Esophagus muscularis mucosa (tissue), 4 donors: ENCODE results near the gene AP3D1. TPM values are rescaled to one million over a fixed set of nuclear protein-coding genes. Genes with fewer than 3 reads are reported as not detected.

Source experiments
- DNase-seq: peaks from one replicate; pipeline ENCODE4 v3.0.0-alpha.2; 2017; ENCODE audit errors: extremely low spot score
- H3K27ac ChIP-seq, 4 donors: fragments of 200-600 bp; sonication (generic); replicated peaks in 1 of 4; 1 replicate in 3 of 4; 2 replicates in 1 of 4; pipeline ENCODE4 v1.5.1; 2016 to 2019; ENCODE audit warnings: mild to moderate bottlenecking in 1 of 4
- H3K27me3 ChIP-seq, 4 donors: fragments of 200-600 bp; sonication (generic); one replicate each; pipeline versions ENCODE4 v1.5.1 to v1.6.0; 2016 to 2019
- H3K36me3 ChIP-seq, 4 donors: fragments of 200-600 bp; sonication (generic); one replicate each; pipeline ENCODE4 v1.5.1; 2016 to 2019
- H3K4me1 ChIP-seq, 4 donors: fragments of 200-600 bp; sonication (generic); one replicate each; pipeline ENCODE4 v1.5.1; 2016 to 2019
- H3K4me3 ChIP-seq, 4 donors: fragments of 200-600 bp; sonication (generic); 1 replicate in 2 of 4; 2 replicates in 2 of 4; pipeline ENCODE4 v1.5.1; 2016 to 2019; ENCODE audit warnings: mild to moderate bottlenecking in 4 of 4, moderate library complexity in 1 of 4
- H3K9me3 ChIP-seq, 4 donors: fragments of 200-600 bp; sonication (generic); 1 replicate in 3 of 4; 2 replicates in 1 of 4; pipeline ENCODE4 v1.5.1; 2016 to 2019
- EP300 ChIP-seq: sonication (generic); formaldehyde crosslinking; IDR thresholded peaks from one replicate; pipeline ENCODE4 v1.6.1; 2017; ENCODE audit warnings: antibody characterized with exemption
- POLR2A ChIP-seq: fragments of 450-650 bp; IDR thresholded peaks from one replicate; pipeline ENCODE4 v1.6.1; 2017; ENCODE audit warnings: antibody characterized with exemption, moderate library complexity, mild to moderate bottlenecking, low read depth
- POLR2AphosphoS5 ChIP-seq, 2 donors: sonication (generic); formaldehyde crosslinking; IDR thresholded peaks; one replicate each; pipeline ENCODE4 v1.6.1; 2017; ENCODE audit warnings: antibody characterized with exemption in 2 of 2
- WGBS: methylation state at CpG from one replicate; pipeline ENCODE4 v1.1.5; 2018; 5-methylcytosine and 5-hydroxymethylcytosine counted together
- intact Hi-C: fragments of 100-400 bp; cut with DNase I; formaldehyde crosslinking; loops from one replicate; pipeline ENCODE4 v1.15.1; 2023
- total RNA-seq, 4 donors: library from RNA; depleted of rRNA; stranded (reverse); fragments of >200 nt; gene quantifications; one replicate each; pipeline versions ENCODE4 v1.1.0 to v1.2.1, GENCODE V29; 2016
- TF ChIP-seq, protein P1 (sequence below), 3 experiments: fragments of 200-600 bp in 2 of 3; fragments of 450-650 bp in 1 of 3; sonication (generic) in 2 of 3; IDR thresholded peaks; one replicate each; pipeline ENCODE4 v1.5.1; 2017 to 2019; ENCODE audit warnings: antibody characterized with exemption in 3 of 3, mild to moderate bottlenecking in 2 of 3, moderate library complexity in 1 of 3

AP3D1 gene
- total RNA-seq, 4 donors from 2014 or later, result 76.0 to 156 (median 93.7) TPM

DNA sequence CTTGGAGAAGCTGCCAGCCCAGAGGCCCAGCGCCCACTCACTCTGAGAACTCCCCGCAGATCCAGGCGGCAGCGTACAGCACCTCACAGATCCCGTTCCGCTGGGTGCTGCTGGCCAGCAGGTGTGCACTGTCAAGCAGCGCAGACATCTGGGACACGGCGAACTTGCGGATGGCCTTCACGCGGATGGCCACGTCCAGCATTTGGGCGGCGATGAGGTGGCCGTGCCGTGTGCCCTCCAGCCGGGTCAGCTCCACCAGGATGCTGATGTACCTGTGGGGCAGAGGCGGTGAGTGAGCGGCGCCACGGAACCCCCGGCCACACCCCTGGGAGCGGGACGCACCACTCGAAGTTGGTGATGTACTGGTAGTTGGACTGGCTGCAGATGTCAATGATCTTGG, 30.5 kb downstream of the AP3D1 start:
- Histone ChIP-seq H3K9me3 (no peaks in the 10 kb centered on the region), H3K36me3 (peaks cover 88 to 100% (median 95%) of the 10 kb centered on the region in 4 donors), H3K4me1 (no peaks in the 10 kb centered on the region), H3K4me3 (no peak overlapping the region), H3K27ac (no peak overlapping the region), H3K27me3 (no peaks in the 10 kb centered on the region)
- TF ChIP-seq POLR2A (no peak), EP300 (no peak), POLR2AphosphoS5 (IDR thresholded peaks at IDR 0.05) (no peak)
- TF ChIP-seq, protein P1, sequence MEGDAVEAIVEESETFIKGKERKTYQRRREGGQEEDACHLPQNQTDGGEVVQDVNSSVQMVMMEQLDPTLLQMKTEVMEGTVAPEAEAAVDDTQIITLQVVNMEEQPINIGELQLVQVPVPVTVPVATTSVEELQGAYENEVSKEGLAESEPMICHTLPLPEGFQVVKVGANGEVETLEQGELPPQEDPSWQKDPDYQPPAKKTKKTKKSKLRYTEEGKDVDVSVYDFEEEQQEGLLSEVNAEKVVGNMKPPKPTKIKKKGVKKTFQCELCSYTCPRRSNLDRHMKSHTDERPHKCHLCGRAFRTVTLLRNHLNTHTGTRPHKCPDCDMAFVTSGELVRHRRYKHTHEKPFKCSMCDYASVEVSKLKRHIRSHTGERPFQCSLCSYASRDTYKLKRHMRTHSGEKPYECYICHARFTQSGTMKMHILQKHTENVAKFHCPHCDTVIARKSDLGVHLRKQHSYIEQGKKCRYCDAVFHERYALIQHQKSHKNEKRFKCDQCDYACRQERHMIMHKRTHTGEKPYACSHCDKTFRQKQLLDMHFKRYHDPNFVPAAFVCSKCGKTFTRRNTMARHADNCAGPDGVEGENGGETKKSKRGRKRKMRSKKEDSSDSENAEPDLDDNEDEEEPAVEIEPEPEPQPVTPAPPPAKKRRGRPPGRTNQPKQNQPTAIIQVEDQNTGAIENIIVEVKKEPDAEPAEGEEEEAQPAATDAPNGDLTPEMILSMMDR (IDR thresholded peaks at IDR 0.05), result no peak
- DNase-seq, result no peak
- intact Hi-C loops, result no loop called here
- WGBS, result 94% methylated on average over 11 of the region's 26 CpGs

DNA sequence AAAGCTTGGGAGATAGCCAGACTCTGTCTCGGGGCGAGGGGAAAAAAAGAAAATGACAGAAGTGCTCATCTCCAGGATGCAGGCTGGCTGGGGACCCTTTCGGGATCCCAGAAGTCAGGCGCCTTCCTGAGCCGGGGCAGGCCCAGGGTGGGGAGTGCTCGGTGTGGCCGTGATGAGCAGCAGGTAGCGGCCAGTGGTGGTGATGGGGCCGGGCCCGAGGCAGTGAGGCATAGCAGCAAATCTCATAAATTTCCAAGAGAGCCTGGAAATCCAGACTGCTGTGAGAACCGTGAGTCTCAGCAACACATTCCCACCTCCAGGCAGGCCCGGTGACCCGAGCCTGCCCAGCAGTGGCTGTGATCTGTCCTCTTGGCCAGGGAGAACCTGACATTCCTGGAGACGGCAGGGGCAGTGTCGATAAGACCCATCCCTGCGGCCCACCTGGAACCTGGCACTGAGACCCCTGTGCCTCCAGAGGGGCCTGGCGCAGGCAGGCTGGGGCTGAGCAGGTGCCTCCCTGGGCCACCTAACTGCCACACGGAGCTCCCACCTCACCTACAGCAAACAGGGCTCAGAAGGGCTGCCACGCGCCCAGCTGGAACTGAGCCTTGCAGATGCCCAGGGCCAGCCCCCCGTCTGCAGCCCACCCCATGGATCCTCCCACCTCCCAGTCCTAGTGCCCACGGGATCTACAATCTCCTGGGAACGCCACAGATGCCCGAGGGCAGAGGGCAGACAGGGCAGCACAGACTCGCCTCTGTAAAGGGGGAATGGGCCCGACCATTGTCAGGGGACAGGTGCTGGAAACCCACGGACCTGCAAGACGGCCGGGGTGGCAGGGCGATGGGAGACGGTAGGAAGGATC, 31.2 kb downstream of the AP3D1 start:
- intact Hi-C loops, result no loop called here
- H3K27me3 ChIP-seq, result no peaks in the 10 kb centered on the region
- TF ChIP-seq POLR2AphosphoS5 (IDR thresholded peaks at IDR 0.05) (no peak), POLR2A (no peak), EP300 (no peak)
- TF ChIP-seq, protein P1 (IDR thresholded peaks at IDR 0.05), result no peak
- H3K36me3 ChIP-seq, result peaks cover 94 to 100% (median 97%) of the 10 kb centered on the region in 4 donors
- no peak for DNase-seq
- 89% methylated on average over 22 of the region's 31 CpGs for WGBS
- H3K4me1 ChIP-seq, result no peaks in the 10 kb centered on the region
- no peak overlapping the region for H3K4me3 ChIP-seq
- no peaks in the 10 kb centered on the region for H3K9me3 ChIP-seq
- H3K27ac ChIP-seq, result no peak overlapping the region

DNA sequence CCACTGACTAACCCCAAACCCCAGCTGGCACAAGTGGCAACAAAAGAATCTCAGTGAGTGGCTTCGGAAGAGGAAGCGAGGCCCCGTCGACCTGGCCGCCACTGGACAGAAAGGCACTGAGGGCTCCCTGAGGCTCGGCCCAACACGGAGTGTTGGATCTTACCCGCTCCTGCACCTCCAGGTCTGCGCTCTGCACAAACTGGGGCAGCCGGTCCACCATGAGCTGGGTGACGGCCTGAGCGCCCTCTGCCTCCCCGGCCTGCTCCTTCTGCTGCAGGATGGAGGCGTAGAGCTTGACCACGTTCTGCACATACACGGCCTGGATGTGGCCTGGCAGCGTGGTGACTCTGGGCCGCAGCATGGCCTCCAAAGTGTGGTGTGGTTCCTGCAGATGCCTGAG, 32.9 kb downstream of the AP3D1 start:
- no peak overlapping the region for H3K27ac ChIP-seq
- no peaks in the 10 kb centered on the region for H3K9me3 ChIP-seq
- intact Hi-C loops, result no loop called here
- WGBS, result no CpG with 5 or more reads among the region's 18 CpGs
- TF ChIP-seq POLR2AphosphoS5 (IDR thresholded peaks at IDR 0.05) (no peak), EP300 (no peak), POLR2A (no peak)
- TF ChIP-seq, protein P1 (IDR thresholded peaks at IDR 0.05), result no peak
- H3K27me3 ChIP-seq, result no peaks in the 10 kb centered on the region
- no peak overlapping the region for H3K4me3 ChIP-seq
- H3K36me3 ChIP-seq, result peaks cover 99 to 100% (median 100%) of the 10 kb centered on the region in 4 donors
- no peaks in the 10 kb centered on the region for H3K4me1 ChIP-seq
- DNase-seq, result no peak

DNA sequence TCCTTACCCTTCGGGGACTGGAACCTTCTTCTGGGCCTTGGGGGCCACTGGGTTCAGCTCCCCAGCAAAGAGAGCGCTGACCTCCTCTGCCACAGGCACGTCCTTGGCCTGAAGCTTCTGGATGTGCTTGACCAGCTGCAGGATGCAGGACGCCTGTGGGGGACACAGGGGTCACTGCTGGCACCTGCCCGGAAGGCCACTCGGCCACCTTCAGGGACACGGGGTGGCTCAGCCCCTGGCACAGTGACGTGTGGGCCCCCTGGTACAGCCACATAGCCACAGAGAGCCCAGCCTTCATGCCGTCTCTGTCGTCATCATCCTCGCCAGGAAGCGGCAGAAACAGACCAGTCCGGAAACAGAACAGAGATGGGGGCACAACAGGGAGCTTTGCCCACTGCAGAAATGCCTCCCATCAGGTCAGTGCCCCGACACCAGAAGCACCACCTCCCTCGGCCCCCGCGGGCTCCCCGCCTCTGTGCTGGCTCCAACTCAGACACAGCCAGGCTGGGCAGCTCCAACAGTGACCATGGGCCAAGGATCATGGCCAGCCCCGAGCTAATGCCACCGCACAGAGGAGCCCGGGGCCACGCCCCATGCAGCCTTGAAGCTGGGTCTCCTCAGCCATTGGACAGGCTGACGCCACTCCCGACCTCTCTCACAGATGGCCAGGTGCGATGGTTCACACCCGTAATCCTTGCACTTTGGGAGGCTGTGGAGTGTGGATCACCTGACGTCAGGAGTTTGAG, 34.0 kb downstream of the AP3D1 start:
- Histone ChIP-seq H3K4me3 (no peak overlapping the region), H3K36me3 (peaks cover 99 to 100% (median 100%) of the 10 kb centered on the region in 4 donors), H3K9me3 (no peaks in the 10 kb centered on the region), H3K4me1 (no peaks in the 10 kb centered on the region), H3K27ac (no peak overlapping the region), H3K27me3 (no peaks in the 10 kb centered on the region)
- intact Hi-C loops, result no loop called here
- TF ChIP-seq, protein P1 (IDR thresholded peaks at IDR 0.05), result no peak
- TF ChIP-seq POLR2AphosphoS5 (IDR thresholded peaks at IDR 0.05) (no peak), POLR2A (no peak), EP300 (no peak)
- WGBS, result 86% methylated on average over 18 of the region's 27 CpGs
- DNase-seq, result no peak
